A673 (cell line): ENCODE measurements around the gene TLE3.

ENCODE experiments used
- EZH2 ChIP-seq: fragments of 200-600 bp; sonication (generic); IDR thresholded peaks from 2 replicates; pipeline ENCODE4 v1.6.1; 2017; ENCODE audit warnings: borderline replicate concordance, low read depth, mild to moderate bottlenecking, mixed read lengths, antibody characterized with exemption, low read length; ENCODE audit not compliant: poor library complexity, severe bottlenecking
- TF ChIP-seq, protein P1 (sequence below): fragments of 300-800, 200-600 bp; sonication (generic); conservative IDR thresholded peaks from 2 replicates; pipeline ENCODE4 v1.5.1; 2017; ENCODE audit warnings: low read depth, mild to moderate bottlenecking, antibody characterized with exemption, low read length, moderate library complexity, mixed read lengths

DNA sequence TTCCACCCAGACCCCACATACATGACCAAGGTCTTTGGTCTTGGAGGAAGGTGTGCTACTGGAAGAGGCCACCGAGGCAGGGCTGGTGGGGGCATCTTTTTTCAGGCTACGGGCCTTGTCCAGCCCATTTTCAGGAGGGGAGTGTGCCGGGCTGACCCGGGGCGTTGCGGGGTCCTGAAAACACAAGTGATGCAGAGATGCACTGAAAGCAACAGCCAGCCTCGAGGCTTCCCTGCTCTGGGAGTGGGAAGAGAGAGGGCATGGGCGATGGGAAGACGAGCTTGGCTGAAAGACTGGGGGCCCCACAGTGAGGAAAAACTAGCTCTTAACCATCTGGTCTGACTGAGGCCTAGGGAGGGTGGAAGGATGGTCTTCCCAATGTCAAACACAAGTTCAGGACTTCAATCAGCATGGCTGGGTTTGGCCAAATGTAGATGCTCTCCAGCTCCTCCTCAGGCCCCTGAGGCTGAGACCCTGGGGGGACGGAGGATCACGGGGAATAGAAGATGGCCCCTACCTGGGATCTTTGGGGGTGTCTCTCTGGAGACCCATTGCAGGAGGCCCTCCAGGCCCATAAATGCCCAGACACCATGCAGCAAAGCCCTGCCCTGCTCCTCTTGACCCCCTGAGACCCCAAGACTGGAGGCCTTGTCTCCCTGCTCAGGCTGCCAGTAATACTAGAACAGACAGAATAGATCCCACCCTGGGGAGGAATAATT is 38.9 kb downstream of the TLE3 start:
- TF ChIP-seq, protein P1, sequence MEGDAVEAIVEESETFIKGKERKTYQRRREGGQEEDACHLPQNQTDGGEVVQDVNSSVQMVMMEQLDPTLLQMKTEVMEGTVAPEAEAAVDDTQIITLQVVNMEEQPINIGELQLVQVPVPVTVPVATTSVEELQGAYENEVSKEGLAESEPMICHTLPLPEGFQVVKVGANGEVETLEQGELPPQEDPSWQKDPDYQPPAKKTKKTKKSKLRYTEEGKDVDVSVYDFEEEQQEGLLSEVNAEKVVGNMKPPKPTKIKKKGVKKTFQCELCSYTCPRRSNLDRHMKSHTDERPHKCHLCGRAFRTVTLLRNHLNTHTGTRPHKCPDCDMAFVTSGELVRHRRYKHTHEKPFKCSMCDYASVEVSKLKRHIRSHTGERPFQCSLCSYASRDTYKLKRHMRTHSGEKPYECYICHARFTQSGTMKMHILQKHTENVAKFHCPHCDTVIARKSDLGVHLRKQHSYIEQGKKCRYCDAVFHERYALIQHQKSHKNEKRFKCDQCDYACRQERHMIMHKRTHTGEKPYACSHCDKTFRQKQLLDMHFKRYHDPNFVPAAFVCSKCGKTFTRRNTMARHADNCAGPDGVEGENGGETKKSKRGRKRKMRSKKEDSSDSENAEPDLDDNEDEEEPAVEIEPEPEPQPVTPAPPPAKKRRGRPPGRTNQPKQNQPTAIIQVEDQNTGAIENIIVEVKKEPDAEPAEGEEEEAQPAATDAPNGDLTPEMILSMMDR: no peak
- no peak for TF ChIP-seq EZH2
